GM18909 (cell line): ENCODE data around the gene S100A12.

ENCODE experiments used
- ATAC-seq: cut with Tn5 transposase; IDR thresholded peaks from one replicate; pipeline ENCODE4 v1.9.1; 2021; ENCODE audit warnings: mild to moderate bottlenecking; ENCODE audit not compliant: unreplicated experiment, poor library complexity

The S100A12 gene

DNA sequence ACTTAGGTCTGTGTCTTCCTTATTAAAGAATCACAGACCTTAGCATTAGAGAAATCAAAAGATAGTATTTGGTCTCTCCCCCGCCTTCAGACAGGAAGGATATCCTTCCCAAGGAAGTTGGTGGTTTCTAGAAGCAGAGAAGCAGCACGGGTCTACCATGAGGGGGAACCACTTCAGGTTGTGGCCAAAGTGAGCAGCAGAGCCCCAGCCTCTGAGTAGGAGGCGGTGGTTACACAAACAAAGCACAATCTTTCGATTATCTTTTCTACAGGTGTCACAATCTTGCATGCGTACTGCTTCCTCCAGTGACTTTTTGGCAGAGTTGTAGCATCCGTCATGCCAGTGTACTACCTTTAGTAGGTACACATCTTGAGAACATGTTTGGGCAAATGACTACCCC, 35.6 kb downstream of the S100A12 start:
- no peak for ATAC-seq

DNA sequence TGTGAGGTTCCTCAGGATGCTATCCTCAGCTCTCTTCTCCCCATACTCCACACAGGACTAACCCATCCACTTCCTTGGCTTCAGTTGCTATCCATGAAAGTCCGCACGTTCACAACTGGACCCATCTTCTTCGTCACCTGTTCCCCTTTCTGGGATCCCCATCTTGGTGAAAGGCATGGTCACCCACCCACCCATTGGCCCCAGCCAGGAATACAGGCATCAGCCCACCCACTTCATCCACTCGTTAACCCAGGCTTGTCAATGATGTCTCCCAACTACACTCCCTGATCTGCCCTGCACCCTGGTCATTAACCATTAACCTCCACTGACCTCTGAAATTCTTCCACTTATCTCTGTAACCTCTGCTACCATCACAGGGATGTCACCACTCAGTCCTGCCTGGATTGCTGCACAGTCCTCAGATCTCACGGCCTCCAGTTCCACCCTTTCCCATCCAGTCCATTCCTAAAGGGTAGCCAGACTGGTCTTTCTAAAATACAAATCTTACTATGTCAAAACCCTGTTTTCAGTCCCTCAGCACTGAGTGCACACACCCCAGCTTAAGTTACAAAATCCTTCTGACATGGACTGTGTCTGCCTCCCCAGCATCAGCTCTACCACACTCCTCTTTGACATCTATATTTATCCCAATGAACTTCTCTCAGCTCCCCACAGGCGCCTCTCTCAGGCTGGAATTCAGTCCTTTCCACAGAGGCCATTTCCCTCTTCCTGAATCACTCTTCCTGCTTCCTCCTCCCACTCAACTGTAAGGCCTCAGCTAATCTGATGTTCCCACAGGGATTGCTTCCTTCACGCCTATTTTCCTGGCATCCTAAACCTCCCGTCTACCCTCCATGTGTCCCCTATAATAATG, 37.2 kb downstream of the S100A12 start:
- ATAC-seq: no peak

GRCh38 chr1:153336650-153337049, 38.8 kb downstream of the S100A12 start:
- ATAC-seq: no peak

- ATAC-seq: no peak
Measured at GRCh38 chr1:153333902-153334301, 41.5 kb downstream of the S100A12 start.

GRCh38 chr1:153324912-153325311, 50.5 kb downstream of the S100A12 start:
- no peak for ATAC-seq
